AG04450 (cell line): ENCODE data around the gene HSPA8. TPM values are rescaled to one million over a fixed set of nuclear protein-coding genes. Genes with fewer than 3 reads are reported as not detected.
"Not testable (repeated sequence)": the region's sequence is repeated elsewhere in the genome, so short reads cannot be mapped to it uniquely, and the experiment has no call there.

Experiments
- CTCF ChIA-PET: fragments of 300-600, 350-600 bp; formaldehyde crosslinking; extraction: SDS; loops from one replicate; lab custom pipeline; 2022; ENCODE audit warnings: antibody characterized with exemption, inconsistent platforms; lab: Charles Lee
- POLR2A ChIA-PET: fragments of 350-600 bp; formaldehyde crosslinking; extraction: SDS; loops from one replicate; lab custom pipeline; 2021; ENCODE audit warnings: antibody characterized with exemption, inconsistent platforms; lab: Yijun Ruan, JAX
- DNase-seq: peaks from one replicate; pipeline ENCODE4 v3.0.0-alpha.2; 2011; ENCODE audit warnings: low read depth, low spot score
- H3K27ac ChIP-seq: one replicate; pipeline ENCODE4 v1.5.1; 2012; ENCODE audit warnings: low read depth, low read length, control low read depth
- H3K27me3 ChIP-seq: one replicate; pipeline ENCODE4 v1.6.0; 2012; ENCODE audit warnings: low read length; ENCODE audit not compliant: control insufficient read depth, insufficient read depth
- H3K4me3 ChIP-seq: 2 replicates; pipeline ENCODE4 v1.5.1; 2011; ENCODE audit warnings: mild to moderate bottlenecking, low read depth, low read length, control low read depth
- H3K9me3 ChIP-seq: 2 replicates; pipeline ENCODE4 v1.5.1; 2012; ENCODE audit warnings: low read length; ENCODE audit not compliant: control insufficient read depth, insufficient read depth
- polyA plus RNA-seq: library from polyadenylated mRNA; depleted of rRNA; stranded (reverse); fragments of >200 nt; gene quantifications from 2 replicates; pipeline ENCODE4 v1.2.3, GENCODE V29; 2011
- TF ChIP-seq, protein P1 (sequence below): IDR thresholded peaks from 2 replicates; pipeline ENCODE4 v1.5.1; 2011; ENCODE audit warnings: low read depth, low read length, control low read depth, inconsistent platforms

Gene HSPA8
- polyA plus RNA-seq, 1 experiment = 3,006 TPM

DNA sequence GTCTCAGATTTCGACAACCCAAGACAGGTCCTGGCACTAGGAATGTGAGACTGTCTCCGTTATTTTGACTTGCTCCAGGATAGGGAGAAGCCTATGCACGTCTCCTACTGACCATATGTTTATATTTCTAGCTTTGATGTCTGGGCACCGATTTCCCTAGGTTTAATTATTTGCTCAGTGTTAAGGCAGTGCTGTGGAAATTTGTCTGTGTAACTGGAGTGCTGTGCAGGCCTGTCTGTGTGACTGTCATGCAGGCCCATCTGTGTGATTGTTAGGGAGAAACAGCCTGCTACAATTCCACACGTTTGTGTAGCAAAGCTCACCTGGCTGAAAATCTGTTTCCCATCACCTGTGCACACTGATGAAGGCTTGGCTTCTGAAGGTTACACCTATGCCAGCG is 29.6 kb upstream of the HSPA8 start:
- no peak for DNase-seq
- TF ChIP-seq, protein P1, sequence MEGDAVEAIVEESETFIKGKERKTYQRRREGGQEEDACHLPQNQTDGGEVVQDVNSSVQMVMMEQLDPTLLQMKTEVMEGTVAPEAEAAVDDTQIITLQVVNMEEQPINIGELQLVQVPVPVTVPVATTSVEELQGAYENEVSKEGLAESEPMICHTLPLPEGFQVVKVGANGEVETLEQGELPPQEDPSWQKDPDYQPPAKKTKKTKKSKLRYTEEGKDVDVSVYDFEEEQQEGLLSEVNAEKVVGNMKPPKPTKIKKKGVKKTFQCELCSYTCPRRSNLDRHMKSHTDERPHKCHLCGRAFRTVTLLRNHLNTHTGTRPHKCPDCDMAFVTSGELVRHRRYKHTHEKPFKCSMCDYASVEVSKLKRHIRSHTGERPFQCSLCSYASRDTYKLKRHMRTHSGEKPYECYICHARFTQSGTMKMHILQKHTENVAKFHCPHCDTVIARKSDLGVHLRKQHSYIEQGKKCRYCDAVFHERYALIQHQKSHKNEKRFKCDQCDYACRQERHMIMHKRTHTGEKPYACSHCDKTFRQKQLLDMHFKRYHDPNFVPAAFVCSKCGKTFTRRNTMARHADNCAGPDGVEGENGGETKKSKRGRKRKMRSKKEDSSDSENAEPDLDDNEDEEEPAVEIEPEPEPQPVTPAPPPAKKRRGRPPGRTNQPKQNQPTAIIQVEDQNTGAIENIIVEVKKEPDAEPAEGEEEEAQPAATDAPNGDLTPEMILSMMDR = no peak
- Histone ChIP-seq H3K27me3 (no peaks in the 10 kb centered on the region), H3K9me3 (no peaks in the 10 kb centered on the region), H3K4me3 (no peak overlapping the region), H3K27ac (no peak overlapping the region)
- ChIA-PET POLR2A (no interaction called here), CTCF (interaction anchor here (0.7 to 2.1 kb wide), 2 partner anchors 12 to 170 kb away, joined by 6 to 7 read pairs; no protein-coding TSS in a partner anchor)

DNA sequence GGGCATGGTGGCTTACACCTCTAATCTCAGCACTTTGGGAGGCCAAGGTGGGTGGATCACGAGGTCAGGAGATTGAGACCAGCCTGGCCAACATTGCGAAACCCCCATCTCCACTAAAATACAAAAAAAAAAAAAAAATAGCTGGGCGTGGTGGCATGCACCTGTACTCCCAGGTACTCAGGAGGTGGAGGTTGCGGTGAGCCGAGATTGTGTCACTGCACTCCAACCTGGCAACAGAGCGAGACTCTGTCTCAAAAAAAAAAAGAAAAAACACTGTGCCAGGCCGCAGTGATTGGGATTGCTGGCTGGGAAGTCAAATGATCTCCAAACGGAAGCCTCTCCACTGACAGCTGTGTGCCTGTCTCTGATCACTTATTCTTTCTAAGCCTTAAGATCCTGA is 28.2 kb upstream of the HSPA8 start:
- H3K27ac ChIP-seq, POLR2A ChIA-PET, H3K27me3 ChIP-seq, H3K4me3 ChIP-seq, H3K9me3 ChIP-seq, DNase-seq: not testable (repeated sequence)
- CTCF ChIA-PET = interaction anchor here (2.1 kb wide), 1 partner anchor 171 kb away, joined by 7 read pairs; no protein-coding TSS in a partner anchor

DNA sequence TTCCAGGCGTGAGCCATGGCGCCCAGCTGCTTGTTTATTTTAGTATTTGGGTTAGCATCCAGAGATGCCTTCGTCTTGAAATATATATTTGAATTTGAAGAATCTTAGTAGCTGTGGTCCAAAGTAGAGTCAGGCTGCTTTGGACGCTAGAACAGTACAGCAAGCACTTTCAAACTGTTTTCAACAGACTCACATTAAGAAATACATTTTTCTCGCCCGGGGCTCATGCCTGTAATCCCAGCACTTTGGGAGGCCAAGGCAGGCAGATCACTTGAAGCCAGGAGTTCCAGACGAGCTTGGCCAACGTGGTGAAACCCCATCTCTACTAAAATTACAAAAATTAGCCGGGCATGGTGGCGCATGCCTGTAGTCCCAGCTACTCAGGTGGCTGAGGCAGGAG is 27.0 kb upstream of the HSPA8 start:
- POLR2A ChIA-PET, DNase-seq, H3K9me3 ChIP-seq, H3K4me3 ChIP-seq, H3K27me3 ChIP-seq: not testable (repeated sequence)
- peak overlapping the region; percentile 2 for H3K27ac ChIP-seq
- CTCF ChIA-PET = interaction anchor here (0.7 to 1.5 kb wide), 2 partner anchors 14 to 158 kb away, joined by 5 to 6 read pairs; no protein-coding TSS in a partner anchor

DNA sequence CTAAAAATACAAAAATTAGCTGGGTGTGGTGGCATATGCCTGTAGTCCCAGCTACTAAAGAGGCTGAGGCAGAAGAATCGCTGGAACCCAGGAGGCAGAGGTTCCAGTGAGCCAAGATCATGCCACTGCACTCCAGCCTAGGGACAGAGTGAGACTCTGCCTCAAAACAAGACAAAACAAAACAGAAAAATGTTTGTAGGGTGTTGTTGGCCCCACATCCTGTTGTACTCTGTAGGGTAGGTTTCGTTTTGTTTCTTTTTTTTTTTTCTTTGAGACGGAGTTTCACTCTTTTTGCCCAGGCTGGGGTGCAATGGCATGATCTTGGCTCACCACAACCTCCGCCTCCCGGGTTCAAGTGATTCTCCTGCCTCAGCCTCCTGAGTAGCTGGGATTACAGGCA is 25.7 kb upstream of the HSPA8 start:
- H3K9me3 ChIP-seq, H3K4me3 ChIP-seq, POLR2A ChIA-PET, H3K27ac ChIP-seq, H3K27me3 ChIP-seq, DNase-seq: not testable (repeated sequence)
- CTCF ChIA-PET = interaction anchor here (0.7 kb wide), 1 partner anchor 391 kb away, joined by 3 read pairs; no protein-coding TSS in a partner anchor

DNA sequence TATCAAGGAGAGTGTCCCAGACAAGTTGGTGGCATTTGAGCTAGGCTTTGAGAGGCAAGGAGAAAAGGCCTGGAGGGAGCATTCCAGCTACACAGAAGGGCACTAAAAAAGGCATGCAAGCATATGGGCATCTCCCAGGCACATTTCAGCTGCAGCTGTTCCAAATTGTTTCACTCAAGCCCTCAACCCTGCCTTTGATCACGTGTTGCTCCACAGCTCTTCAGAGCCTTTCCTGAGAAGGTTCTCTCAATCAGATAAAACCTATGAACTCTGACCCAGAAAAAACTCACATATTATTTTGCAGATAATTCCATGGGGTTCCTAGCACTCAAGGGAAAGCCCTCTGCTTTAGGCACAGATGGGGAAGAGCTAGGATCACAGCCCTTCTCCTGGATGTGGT is 24.4 kb upstream of the HSPA8 start:
- Histone ChIP-seq H3K27me3 (no peaks in the 10 kb centered on the region), H3K9me3 (no peaks in the 10 kb centered on the region), H3K27ac (no peak overlapping the region), H3K4me3 (no peak overlapping the region)
- no peak for DNase-seq
- ChIA-PET POLR2A (interaction anchor here (0.7 kb wide), 1 partner anchor 469 kb away, joined by 10 read pairs; no protein-coding TSS in a partner anchor), CTCF (interaction anchor here (1.0 to 2.2 kb wide), 3 partner anchors 17 to 175 kb away, joined by 3 to 5 read pairs (median 5); no protein-coding TSS in a partner anchor)
- TF ChIP-seq, protein P1 = no peak

DNA sequence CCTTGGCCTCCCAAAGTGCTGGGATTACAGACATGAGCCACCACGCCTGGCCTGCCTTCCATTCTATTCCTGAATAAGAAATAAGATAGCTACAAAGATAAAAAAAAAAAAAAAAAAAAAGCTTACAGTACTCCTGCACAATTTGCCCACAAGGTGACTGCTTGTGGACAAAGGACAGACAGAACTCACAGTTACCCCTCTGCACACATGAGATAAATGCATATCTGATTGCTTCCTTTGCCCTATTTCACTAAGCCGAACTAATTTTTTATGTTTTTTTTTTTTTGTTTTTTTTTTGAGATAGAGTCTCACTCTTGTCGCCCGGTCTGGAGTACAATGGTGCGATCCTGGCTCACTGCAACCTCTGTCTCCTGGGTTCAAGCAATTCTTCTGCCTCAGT is 23.6 kb upstream of the HSPA8 start:
- ChIA-PET CTCF (interaction anchor here (1.0 to 2.2 kb wide), 5 partner anchors 18 to 176 kb away, joined by 3 to 5 read pairs (median 3); no protein-coding TSS in a partner anchor), POLR2A (interaction anchor here (0.6 to 0.7 kb wide), 2 partner anchors 9 to 470 kb away, joined by 4 to 10 read pairs; no protein-coding TSS in a partner anchor)
- DNase-seq = no peak
- H3K27me3 ChIP-seq = no peaks in the 10 kb centered on the region
- H3K27ac ChIP-seq = no peak overlapping the region
- H3K9me3 ChIP-seq = no peaks in the 10 kb centered on the region
- TF ChIP-seq, protein P1 = no peak
- H3K4me3 ChIP-seq = no peak overlapping the region
